ENCODE data around the gene KIF1B.

- no peak for TF ChIP-seq CTCF (conservative IDR thresholded peaks at IDR 0.05; ENCODE audit: low read depth in 2 of 2)
- no peak for TF ChIP-seq EZH2 (IDR thresholded peaks at IDR 0.05; ENCODE audit: low read depth, unreplicated experiment)
- no peak for TF ChIP-seq ZNF331 (CRISPR knock-in tag; IDR thresholded peaks at IDR 0.05; ENCODE audit: low read depth)
- no peak for TF ChIP-seq ETS1 (IDR thresholded peaks at IDR 0.05)
- no peak for TF ChIP-seq ZNF462 (CRISPR knock-in tag; IDR thresholded peaks at IDR 0.05)
- no peak for TF ChIP-seq POLR2AphosphoS5 (IDR thresholded peaks at IDR 0.05; ENCODE audit: low read depth)
- no peak for TF ChIP-seq EZH2phosphoT487 (IDR thresholded peaks at IDR 0.05; ENCODE audit: unreplicated experiment)
- no peak for TF ChIP-seq REST (IDR thresholded peaks at IDR 0.05; ENCODE audit: unreplicated experiment)
- no peak for TF ChIP-seq CREB1 (CRISPR knock-in tag; IDR thresholded peaks at IDR 0.05; ENCODE audit: low read depth)
- TF ChIP-seq JUNB (IDR thresholded peaks at IDR 0.05; ENCODE audit: unreplicated experiment): no peak
- TF ChIP-seq NANOG (IDR thresholded peaks at IDR 0.05; ENCODE audit: borderline replicate concordance): no peak
These were observed 99.1 kb downstream of the KIF1B start for GRCh38 chr1:10309243-10310011.
